GM10847 (cell line): ENCODE results near the gene GPR179.

Experiments used
- POLR2A ChIP-seq: IDR thresholded peaks from 2 replicates; pipeline ENCODE4 v1.6.1; 2011; ENCODE audit not compliant: insufficient read length; ENCODE audit errors: extremely low read depth

GPR179 gene

DNA sequence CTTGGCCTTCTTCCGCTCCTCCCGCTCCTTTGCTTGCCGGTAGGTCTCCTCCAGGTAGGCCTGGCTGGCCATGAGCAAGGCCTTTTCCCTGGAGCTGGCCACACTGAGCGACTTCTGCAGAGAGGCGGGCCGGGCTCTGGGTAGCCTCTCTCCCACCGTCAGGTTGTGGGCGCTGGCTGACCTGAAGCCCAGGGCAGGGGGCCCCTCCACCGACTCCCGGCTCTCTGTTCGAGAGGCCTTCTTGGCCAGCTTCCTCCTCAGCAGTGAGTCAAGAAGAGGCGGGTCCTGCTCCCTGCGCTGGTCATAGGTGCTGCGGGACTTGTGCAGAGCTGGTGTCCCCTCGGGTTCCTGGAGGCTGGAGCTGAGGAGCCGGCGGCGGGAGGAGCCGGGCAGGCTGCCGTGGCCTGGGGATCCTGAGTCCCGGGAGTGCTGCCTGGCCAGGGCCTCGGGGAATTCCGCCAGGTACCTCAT is 12.8 kb downstream of the GPR179 start:
- no peak for TF ChIP-seq POLR2A

GRCh38 chr17:38329808-38330730 is 13.7 kb downstream of the GPR179 start:
- TF ChIP-seq POLR2A = no peak

GRCh38 chr17:38329284-38329683 is 14.5 kb downstream of the GPR179 start:
- no peak for TF ChIP-seq POLR2A

DNA sequence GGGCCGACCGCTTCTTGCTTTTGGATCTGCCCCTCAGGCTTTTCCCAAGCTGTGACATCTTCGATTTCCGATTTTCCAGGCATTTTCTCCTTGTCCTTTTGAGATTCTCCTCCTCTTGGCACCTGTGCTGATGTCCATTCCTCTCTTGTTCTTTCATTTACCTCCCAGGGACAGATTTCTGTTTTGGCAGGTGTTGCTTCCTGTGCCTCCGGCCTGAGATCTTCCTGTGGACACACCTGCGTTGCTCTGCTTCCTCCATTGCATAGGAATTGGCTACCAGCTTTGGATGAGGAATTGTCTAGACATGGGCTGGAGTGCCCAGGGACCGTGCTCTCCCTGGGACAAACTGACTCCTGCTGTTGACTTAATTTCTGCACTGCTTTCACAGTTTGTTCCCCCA is 15.1 kb downstream of the GPR179 start:
- TF ChIP-seq POLR2A = no peak

DNA sequence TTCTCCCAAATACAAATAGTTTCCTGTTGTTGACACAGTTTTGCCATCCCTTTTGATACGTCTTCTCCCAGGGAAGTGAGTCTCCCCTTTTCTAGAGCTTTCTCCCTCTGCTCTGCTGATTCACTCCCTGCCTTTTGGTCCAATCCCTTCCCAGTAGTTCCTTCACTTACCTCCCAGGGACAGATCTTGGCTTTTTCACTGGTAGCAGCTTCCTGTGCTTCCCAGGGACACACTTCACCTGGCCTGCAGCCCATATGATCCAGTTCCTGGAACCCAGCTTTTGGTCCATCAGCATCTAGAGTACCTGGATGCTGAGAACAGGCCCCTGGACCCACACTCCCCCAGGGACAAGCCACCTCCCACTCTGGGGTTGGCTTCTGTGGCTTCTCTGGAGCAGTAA is 15.8 kb downstream of the GPR179 start:
- no peak for TF ChIP-seq POLR2A

DNA sequence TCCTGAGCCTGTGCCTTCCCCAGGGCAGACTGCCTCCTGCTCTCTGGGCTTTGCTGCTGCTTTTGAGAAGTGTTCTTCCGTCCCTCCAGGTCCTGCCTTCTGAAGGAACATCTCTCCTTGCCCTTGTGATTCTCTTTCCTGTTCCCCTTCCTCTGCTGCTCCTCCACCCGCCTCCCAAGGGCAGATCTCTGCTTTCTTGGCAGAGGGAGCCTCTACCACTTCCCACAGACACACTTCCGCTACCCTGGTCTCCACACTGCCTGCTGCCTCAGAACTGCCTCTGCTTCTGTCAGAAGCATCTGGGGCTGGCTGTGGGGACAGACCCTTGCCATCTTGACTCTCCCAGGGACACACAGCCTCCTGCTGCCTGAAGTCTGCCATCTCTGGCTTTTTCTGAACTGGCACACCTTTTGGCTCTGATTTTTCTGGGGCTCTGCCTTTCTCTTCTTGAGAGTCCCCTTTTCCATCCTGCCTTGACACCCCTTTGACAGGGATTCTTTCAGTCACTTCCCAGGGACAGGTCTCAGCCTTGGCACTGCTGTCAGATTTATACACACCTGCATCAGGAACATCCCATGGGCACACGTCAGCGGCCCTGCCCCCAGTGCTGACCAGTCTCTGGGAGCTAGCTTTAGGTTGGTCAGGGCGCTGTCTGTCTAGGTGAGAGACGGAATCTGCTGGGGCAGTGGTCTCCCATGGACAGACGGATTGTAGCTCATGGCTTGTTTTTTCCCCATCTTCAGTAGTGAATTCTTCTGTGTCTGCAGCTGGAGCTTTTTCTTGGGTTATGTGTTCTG is 16.6 kb downstream of the GPR179 start:
- no peak for TF ChIP-seq POLR2A

GRCh38 chr17:38325221-38325851 is 18.4 kb downstream of the GPR179 start:
- TF ChIP-seq POLR2A = no peak

DNA sequence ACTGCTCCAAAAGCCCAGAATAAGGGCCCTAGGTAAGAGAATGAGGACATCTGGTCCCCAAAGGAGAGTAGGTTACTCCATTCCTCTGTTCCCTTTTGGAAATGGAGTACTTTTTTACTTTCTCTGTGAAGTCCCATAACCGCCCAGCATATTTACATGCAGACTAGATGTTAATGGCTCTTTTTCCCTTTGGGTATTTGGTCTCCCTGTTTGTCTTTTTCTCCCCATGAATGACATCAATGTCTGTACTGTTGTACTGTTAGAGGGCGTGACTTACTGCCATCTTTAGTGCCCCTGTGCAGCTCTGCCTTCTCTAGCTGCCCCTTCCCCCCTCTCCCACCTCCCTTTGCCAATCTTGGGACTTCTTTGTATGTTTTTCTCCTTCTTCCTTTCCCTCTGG is 19.0 kb downstream of the GPR179 start:
- no peak for TF ChIP-seq POLR2A

DNA sequence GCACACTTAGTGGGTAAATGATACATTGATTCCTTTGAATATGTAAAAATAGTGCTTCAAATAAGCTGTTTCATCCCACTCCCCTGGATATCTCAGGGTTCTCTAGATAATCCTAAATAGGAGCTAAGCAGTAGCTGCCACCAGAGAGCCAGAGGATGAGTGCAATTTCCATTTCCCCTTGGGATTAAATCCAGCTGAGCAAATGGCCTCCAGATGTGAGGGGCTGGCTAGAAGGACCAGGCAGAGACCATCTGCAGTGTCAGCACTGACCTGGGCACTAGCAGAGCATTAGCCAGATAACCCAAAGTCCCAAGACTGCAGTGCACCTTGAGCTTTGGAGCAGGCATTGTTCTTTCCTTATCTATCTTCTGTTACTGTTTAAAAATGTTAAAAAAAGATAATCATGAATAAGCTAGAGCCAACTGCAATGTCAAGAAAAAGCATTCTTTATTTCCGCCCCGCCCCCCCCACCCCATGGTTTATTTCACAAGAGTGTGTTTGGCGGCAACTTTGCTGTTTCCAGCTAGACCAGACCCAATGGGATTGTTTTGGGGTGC is 19.5 kb downstream of the GPR179 start:
- TF ChIP-seq POLR2A = no peak

DNA sequence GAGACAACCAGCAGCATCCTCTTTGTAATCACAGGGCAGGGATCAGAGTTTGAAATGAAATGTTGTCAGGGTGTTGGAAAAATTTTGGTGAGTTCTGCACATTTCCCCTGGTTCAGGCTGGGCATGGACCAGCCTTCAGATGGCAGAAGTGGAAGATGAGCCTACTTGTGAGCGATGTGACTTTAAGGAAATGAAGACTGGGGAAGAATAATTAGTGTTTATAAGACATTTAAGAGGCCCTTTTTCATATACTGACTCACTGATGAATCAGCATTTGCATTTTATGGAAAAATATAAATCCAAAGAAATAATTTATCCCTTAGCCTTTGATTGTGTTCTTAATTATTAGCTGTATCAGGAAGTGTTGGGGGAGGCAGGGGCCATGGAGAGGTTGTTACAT is 20.9 kb downstream of the GPR179 start:
- no peak for TF ChIP-seq POLR2A

GRCh38 chr17:38322156-38322779 is 21.5 kb downstream of the GPR179 start:
- no peak for TF ChIP-seq POLR2A

GRCh38 chr17:38320482-38320881 is 23.3 kb downstream of the GPR179 start:
- TF ChIP-seq POLR2A = no peak

DNA sequence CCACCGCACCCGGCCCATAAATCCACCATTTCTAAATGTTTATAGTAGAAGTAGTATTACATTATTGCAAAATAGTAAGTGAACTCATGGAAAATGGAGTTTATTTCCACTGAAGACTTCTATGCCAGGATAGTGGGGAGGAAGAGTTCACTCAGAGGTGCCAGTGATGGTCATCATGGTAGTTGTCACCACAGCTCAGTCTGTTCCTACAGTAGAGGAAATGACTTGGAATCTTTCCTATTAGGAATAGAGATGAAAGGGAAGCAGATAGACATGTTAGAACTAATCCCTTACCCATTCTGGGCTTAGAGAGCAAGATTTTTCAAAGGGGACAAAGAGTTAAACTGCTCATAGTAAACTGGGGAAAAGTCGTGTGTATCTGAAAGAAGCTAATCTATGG is 26.7 kb downstream of the GPR179 start:
- no peak for TF ChIP-seq POLR2A

GRCh38 chr17:38315497-38315896 is 28.3 kb downstream of the GPR179 start:
- TF ChIP-seq POLR2A = no peak
